Stomach (tissue), 9 donors: Measurements from ENCODE around the gene SLK. TPM values are rescaled to one million over a fixed set of nuclear protein-coding genes. Genes with fewer than 3 reads are reported as not detected.
A peak's percentile ranks its signal among the peaks of the same experiment; 100 is the strongest.

Experiments used
- DNase-seq, 2 donors: peaks; one replicate each; pipeline versions ENCODE4 v3.0.0 to v3.0.0-alpha.2; 2013 to 2019
- H3K27ac ChIP-seq, 5 donors: fragments of 200-600 bp in 4 of 5; sonication (generic) in 4 of 5; one replicate each; pipeline ENCODE4 v1.5.1; 2013 to 2019; ENCODE audit warnings: mild to moderate bottlenecking in 1 of 5, moderate library complexity in 1 of 5
- H3K27me3 ChIP-seq, 3 donors: fragments of 200-600 bp; sonication (generic); one replicate each; pipeline ENCODE4 v1.5.1; 2017 to 2019; ENCODE audit warnings: mixed run types in 1 of 3
- H3K36me3 ChIP-seq, 4 donors: fragments of 200-600 bp; sonication (generic); 1 replicate in 3 of 4; 2 replicates in 1 of 4; pipeline ENCODE4 v1.5.1; 2016 to 2019
- H3K4me1 ChIP-seq, 4 donors: fragments of 200-600 bp; sonication (generic); one replicate each; pipeline ENCODE4 v1.5.1; 2016 to 2019
- H3K4me3 ChIP-seq, 4 donors: fragments of 200-600 bp; sonication (generic) in 3 of 4; one replicate each; pipeline ENCODE4 v1.5.1; 2016 to 2019; ENCODE audit warnings: mild to moderate bottlenecking in 1 of 4
- H3K9me3 ChIP-seq, 4 donors: fragments of 200-600 bp; sonication (generic); one replicate each; pipeline ENCODE4 v1.5.1; 2016 to 2019
- CTCF ChIP-seq, 7 experiments: fragments of 450-650 bp in 4 of 7; fragments of 200-600 bp in 3 of 7; sonication (generic) in 3 of 7; IDR thresholded peaks; one replicate each; pipeline ENCODE4 v1.5.1; 2016 to 2019; ENCODE audit warnings: antibody characterized with exemption in 7 of 7, control low read depth in 2 of 7, mild to moderate bottlenecking in 1 of 7
- EP300 ChIP-seq: sonication (generic); formaldehyde crosslinking; IDR thresholded peaks from one replicate; pipeline ENCODE4 v1.6.1; 2017; ENCODE audit warnings: antibody characterized with exemption
- POLR2A ChIP-seq, 4 donors: fragments of 450-650 bp; IDR thresholded peaks; one replicate each; pipeline ENCODE4 v1.6.1; 2016; ENCODE audit warnings: antibody characterized with exemption in 4 of 4, control low read depth in 2 of 4, mild to moderate bottlenecking in 1 of 4, moderate library complexity in 1 of 4
- POLR2AphosphoS5 ChIP-seq, 3 donors: sonication (generic); formaldehyde crosslinking; IDR thresholded peaks; one replicate each; pipeline ENCODE4 v1.6.1; 2016; ENCODE audit warnings: antibody characterized with exemption in 3 of 3
- WGBS, 5 donors: extraction: QIAGEN DNeasy Blood & Tissue Kit in 3 of 5; methylation state at CpG; one replicate each; pipeline versions ENCODE4 v1.1.5 to v1.1.7; 2013 to 2018; 5-methylcytosine and 5-hydroxymethylcytosine counted together
- intact Hi-C: fragments of 100-400 bp; cut with DNase I; formaldehyde crosslinking; loops from one replicate; pipeline ENCODE4 v1.15.1; 2023; ENCODE audit warnings: low total_unique reads
- polyA plus RNA-seq, 3 donors: library from polyadenylated mRNA; stranded (reverse); fragments of 200-250 nt; gene quantifications; one replicate each; pipeline ENCODE4 v1.2.3, GENCODE V29; 2013
- total RNA-seq, 5 donors: library from RNA; depleted of rRNA; stranded (reverse); fragments of >200 nt; gene quantifications; one replicate each; pipeline versions ENCODE4 v1.1.0 to v1.2.3, GENCODE V29; 2014 to 2016
- donor health status: healthy with polysubstance abuse.
- donor health status: Bipolar disorder and iron deficiency.
- donor health status: healthy.

The SLK gene
- total and polyA plus RNA-seq, 8 donors: 10.1 to 94.5 (median 47.2) TPM

GRCh38 chr10:104045151-104046089 lies 78.5 kb downstream of the SLK start:
- TF ChIP-seq CTCF (IDR thresholded peaks at IDR 0.05): peak in 4 of 7 experiments; percentile 19 to 44 (median 28)
- TF ChIP-seq EP300: no peak
- no peak overlapping the region for H3K4me3 ChIP-seq
- peak; percentile 46 to 79 for DNase-seq
- WGBS, 5 donors: 73 to 80% (median 76%) methylated on average over 9 of the region's 9 CpGs
- intact Hi-C loops: loop anchor here (10.0 kb wide), 1 partner anchor 159 kb away; no protein-coding TSS in a partner anchor
- H3K9me3 ChIP-seq: no peaks in the 10 kb centered on the region
- H3K27ac ChIP-seq: no peak overlapping the region
- peaks cover 0 to 17% (median 6%) of the 10 kb centered on the region in 4 donors for H3K4me1 ChIP-seq
- H3K27me3 ChIP-seq: no peaks in the 10 kb centered on the region
- no peaks in the 10 kb centered on the region for H3K36me3 ChIP-seq

GRCh38 chr10:104046651-104047050 lies 79.7 kb downstream of the SLK start:
- no peak for TF ChIP-seq EP300
- no peak for TF ChIP-seq POLR2A (IDR thresholded peaks at IDR 0.05)
- no peak for TF ChIP-seq POLR2AphosphoS5 (IDR thresholded peaks at IDR 0.05)
- TF ChIP-seq CTCF (IDR thresholded peaks at IDR 0.05): no peak
- intact Hi-C loops: loop anchor here (10.0 kb wide), 1 partner anchor 158 kb away; no protein-coding TSS in a partner anchor
- H3K4me3 ChIP-seq: no peak overlapping the region
- H3K4me1 ChIP-seq: peaks cover 0 to 19% (median 6%) of the 10 kb centered on the region in 4 donors
- H3K27ac ChIP-seq: no peak overlapping the region
- DNase-seq: no peak
- no peaks in the 10 kb centered on the region for H3K36me3 ChIP-seq
- 88 to 95% (median 92%) methylated on average over 4 to 6 of the region's 6 CpGs for WGBS, 5 donors
- no peaks in the 10 kb centered on the region for H3K9me3 ChIP-seq
- H3K27me3 ChIP-seq: no peaks in the 10 kb centered on the region

- H3K9me3 ChIP-seq: no peaks in the 10 kb centered on the region
- no peaks in the 10 kb centered on the region for H3K27me3 ChIP-seq
- intact Hi-C loops: loop anchor here (10.0 kb wide), 1 partner anchor 155 kb away; no protein-coding TSS in a partner anchor
- no peaks in the 10 kb centered on the region for H3K36me3 ChIP-seq
- TF ChIP-seq POLR2AphosphoS5 (IDR thresholded peaks at IDR 0.05) (peak in 1 of 3 donors; percentile 50), EP300 (no peak)
- 39 to 45% (median 44%) methylated on average over 8 of the region's 8 CpGs for WGBS, 5 donors
- H3K27ac ChIP-seq: peak overlapping the region in 1 of 5 donors; percentile 41
- H3K4me1 ChIP-seq: peaks cover 0 to 19% (median 6%) of the 10 kb centered on the region in 4 donors
- no peak overlapping the region for H3K4me3 ChIP-seq
- peak in 1 of 2 donors; percentile 43 for DNase-seq
Measured at GRCh38 chr10:104049504-104050250, 82.7 kb downstream of the SLK start.

GRCh38 chr10:104052431-104052830 lies 85.5 kb downstream of the SLK start:
- H3K9me3 ChIP-seq: no peaks in the 10 kb centered on the region
- H3K4me3 ChIP-seq: no peak overlapping the region
- no peaks in the 10 kb centered on the region for H3K27me3 ChIP-seq
- no peak overlapping the region for H3K27ac ChIP-seq
- 49 to 63% (median 53%) methylated on average over 2 of the region's 2 CpGs for WGBS, 5 donors
- TF ChIP-seq POLR2AphosphoS5 (IDR thresholded peaks at IDR 0.05) (no peak), POLR2A (IDR thresholded peaks at IDR 0.05) (no peak), EP300 (no peak), CTCF (IDR thresholded peaks at IDR 0.05) (no peak)
- DNase-seq: peak; percentile 46 to 79
- intact Hi-C loops: no loop called here
- H3K4me1 ChIP-seq: peaks cover 0 to 19% (median 6%) of the 10 kb centered on the region in 4 donors
- H3K36me3 ChIP-seq: no peaks in the 10 kb centered on the region
